NB4 (cell line): Measurements from ENCODE around the gene MEAF6.

Experiments
- MYC ChIP-seq: IDR thresholded peaks from 2 replicates; pipeline ENCODE4 v1.6.1; 2011; ENCODE audit warnings: low read depth, low read length
- POLR2A ChIP-seq: IDR thresholded peaks from 2 replicates; pipeline ENCODE4 v1.6.1; 2011; ENCODE audit warnings: mild to moderate bottlenecking; ENCODE audit not compliant: insufficient read length; ENCODE audit errors: extremely low read depth
- TF ChIP-seq, protein P1 (sequence below): IDR thresholded peaks from one replicate; pipeline ENCODE4 v1.5.1; 2012; ENCODE audit warnings: low read depth, low read length
- TF ChIP-seq, protein P2 (sequence below): IDR thresholded peaks from 2 replicates; pipeline ENCODE4 v1.6.1; 2011; ENCODE audit warnings: low read depth, low read length

DNA sequence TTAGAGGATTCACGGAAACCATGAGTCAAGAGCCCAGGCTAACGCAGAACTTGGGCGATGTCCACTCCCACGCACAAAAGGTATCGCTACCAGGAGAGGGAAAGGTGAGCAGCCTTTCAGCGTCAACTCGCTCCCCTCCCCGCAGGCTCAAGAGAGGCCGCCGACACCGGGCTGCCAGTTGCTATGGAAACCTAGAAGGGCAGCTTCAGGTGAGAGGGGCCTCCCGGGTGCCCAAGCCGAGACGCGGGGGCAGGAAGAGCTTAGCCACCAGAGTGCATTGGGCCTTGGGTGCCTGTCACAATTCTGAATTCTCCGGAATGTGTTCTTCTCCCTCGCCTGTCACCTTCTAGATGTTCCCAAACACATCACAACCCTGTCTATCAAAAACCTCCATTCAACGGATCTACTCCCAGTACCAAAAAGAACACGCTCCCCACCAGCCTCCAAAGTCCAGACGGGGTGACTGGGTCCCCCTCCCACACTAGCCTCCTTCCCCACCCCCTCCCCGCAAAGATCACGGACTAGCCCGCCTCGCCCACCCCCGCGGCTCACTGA lies 694 bp downstream of the MEAF6 start:
- TF ChIP-seq, protein P1, sequence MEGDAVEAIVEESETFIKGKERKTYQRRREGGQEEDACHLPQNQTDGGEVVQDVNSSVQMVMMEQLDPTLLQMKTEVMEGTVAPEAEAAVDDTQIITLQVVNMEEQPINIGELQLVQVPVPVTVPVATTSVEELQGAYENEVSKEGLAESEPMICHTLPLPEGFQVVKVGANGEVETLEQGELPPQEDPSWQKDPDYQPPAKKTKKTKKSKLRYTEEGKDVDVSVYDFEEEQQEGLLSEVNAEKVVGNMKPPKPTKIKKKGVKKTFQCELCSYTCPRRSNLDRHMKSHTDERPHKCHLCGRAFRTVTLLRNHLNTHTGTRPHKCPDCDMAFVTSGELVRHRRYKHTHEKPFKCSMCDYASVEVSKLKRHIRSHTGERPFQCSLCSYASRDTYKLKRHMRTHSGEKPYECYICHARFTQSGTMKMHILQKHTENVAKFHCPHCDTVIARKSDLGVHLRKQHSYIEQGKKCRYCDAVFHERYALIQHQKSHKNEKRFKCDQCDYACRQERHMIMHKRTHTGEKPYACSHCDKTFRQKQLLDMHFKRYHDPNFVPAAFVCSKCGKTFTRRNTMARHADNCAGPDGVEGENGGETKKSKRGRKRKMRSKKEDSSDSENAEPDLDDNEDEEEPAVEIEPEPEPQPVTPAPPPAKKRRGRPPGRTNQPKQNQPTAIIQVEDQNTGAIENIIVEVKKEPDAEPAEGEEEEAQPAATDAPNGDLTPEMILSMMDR = no peak
- TF ChIP-seq, protein P2, sequence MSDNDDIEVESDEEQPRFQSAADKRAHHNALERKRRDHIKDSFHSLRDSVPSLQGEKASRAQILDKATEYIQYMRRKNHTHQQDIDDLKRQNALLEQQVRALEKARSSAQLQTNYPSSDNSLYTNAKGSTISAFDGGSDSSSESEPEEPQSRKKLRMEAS = no peak
- TF ChIP-seq POLR2A = no peak
- no peak for TF ChIP-seq MYC
